PC-3 (cell line): ENCODE results near the gene SDK1.

Experiments used
- EZH2 ChIP-seq: fragments of 300-600 bp; sonication (generic); IDR thresholded peaks from one replicate; pipeline ENCODE4 v1.6.1; 2017; ENCODE audit warnings: antibody characterized with exemption, mild to moderate bottlenecking, low read length; ENCODE audit not compliant: unreplicated experiment
- EZH2phosphoT487 ChIP-seq: fragments of 300-600 bp; sonication (generic); IDR thresholded peaks from 2 replicates; pipeline ENCODE4 v1.6.1; 2018; ENCODE audit warnings: mild to moderate bottlenecking, antibody characterized with exemption, low read length, borderline replicate concordance
- TF ChIP-seq, protein P1 (sequence below): fragments of 300-600 bp; sonication (generic); conservative IDR thresholded peaks from 2 replicates; pipeline ENCODE4 v1.5.1; 2017; ENCODE audit warnings: antibody characterized with exemption, low read depth, mild to moderate bottlenecking, low read length

DNA sequence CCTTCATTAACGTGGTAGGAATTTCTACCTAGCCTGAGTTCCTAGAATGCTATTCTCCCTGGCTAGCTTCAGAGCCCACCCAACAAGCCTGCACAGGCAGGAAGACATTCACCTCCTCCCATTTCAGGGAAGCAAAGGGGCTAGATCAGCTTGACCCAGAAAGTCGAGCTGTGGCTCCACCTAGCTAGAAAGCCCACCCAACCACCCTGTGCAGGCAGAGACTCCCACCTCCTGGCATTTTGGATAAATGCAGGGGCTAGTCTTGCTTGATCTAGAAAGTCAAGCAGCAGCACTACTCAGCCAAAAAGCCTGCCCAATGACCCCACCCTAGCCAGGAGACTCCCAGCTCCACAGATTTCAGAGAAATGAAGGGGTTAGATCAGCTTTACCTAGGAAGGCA is 479.5 kb downstream of the SDK1 start:
- no peak for TF ChIP-seq EZH2
- TF ChIP-seq, protein P1, sequence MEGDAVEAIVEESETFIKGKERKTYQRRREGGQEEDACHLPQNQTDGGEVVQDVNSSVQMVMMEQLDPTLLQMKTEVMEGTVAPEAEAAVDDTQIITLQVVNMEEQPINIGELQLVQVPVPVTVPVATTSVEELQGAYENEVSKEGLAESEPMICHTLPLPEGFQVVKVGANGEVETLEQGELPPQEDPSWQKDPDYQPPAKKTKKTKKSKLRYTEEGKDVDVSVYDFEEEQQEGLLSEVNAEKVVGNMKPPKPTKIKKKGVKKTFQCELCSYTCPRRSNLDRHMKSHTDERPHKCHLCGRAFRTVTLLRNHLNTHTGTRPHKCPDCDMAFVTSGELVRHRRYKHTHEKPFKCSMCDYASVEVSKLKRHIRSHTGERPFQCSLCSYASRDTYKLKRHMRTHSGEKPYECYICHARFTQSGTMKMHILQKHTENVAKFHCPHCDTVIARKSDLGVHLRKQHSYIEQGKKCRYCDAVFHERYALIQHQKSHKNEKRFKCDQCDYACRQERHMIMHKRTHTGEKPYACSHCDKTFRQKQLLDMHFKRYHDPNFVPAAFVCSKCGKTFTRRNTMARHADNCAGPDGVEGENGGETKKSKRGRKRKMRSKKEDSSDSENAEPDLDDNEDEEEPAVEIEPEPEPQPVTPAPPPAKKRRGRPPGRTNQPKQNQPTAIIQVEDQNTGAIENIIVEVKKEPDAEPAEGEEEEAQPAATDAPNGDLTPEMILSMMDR, result no peak
- TF ChIP-seq EZH2phosphoT487, result no peak
